WTC11 (cell line): Measurements from ENCODE around the gene MIER1.

Source experiments
- CTCF ChIP-seq: fragments of 200-600 bp; IDR thresholded peaks from 2 replicates; pipeline ENCODE4 v1.8.0; 2022; ENCODE audit warnings: antibody characterized with exemption
- ZNF317 ChIP-seq: sonication (generic); formaldehyde crosslinking; IDR thresholded peaks from 2 replicates; pipeline ENCODE4 v1.8.1; 2023; ENCODE audit warnings: low read depth, mild to moderate bottlenecking, moderate library complexity, missing genetic modification reagents, borderline replicate concordance
- TF ChIP-seq, protein P1 (sequence below): sonication (generic); formaldehyde crosslinking; conservative IDR thresholded peaks from 2 replicates; pipeline ENCODE4 v1.8.1; 2022; ENCODE audit warnings: mild to moderate bottlenecking, missing genetic modification reagents

DNA sequence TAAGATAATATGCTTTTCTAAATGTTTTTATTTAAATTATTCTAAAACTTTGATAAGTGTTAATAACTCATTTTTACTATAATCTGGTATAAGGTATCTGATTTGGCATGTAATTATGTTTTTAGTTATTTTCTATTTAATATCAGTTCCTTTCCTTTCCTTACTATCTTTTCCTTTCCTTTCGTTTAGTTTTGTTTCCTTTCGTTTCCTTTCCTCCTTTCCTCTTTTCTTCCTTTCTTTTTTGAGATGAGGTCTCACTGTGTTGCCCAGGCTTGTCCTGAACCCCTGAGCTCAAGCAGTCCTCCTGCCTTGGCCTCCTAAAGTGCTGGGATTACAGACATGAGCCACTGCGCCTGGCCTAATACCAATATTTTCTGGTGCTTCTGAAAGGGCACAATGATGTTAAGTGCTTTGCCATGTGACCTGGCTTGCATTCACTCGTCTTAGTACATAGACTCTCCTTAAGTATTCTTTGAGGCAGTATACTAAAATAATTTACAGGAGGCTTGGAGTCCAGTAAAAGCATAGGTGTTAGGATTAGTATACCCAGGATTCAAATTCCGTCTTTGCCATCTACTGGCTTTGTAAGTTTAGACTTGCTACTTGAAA, 18.7 kb downstream of the MIER1 start:
- TF ChIP-seq CTCF: no peak
- no peak for TF ChIP-seq ZNF317 (CRISPR knock-in tag)
- TF ChIP-seq, protein P1, sequence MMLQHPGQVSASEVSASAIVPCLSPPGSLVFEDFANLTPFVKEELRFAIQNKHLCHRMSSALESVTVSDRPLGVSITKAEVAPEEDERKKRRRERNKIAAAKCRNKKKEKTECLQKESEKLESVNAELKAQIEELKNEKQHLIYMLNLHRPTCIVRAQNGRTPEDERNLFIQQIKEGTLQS (CRISPR knock-in tag): no peak
